HEK293 (cell line): ENCODE measurements around the gene MASP1.

Experiments used
- CTCF ChIA-PET: fragments of 350-600 bp; formaldehyde crosslinking; extraction: SDS; loops from one replicate; lab custom pipeline; 2021; ENCODE audit warnings: antibody characterized with exemption; lab: Yijun Ruan, JAX
- POLR2A ChIA-PET: fragments of 300-600 bp; formaldehyde crosslinking; extraction: SDS; loops from one replicate; lab custom pipeline; 2020; ENCODE audit warnings: antibody characterized with exemption, inconsistent platforms; lab: Yijun Ruan, JAX
- H3K27ac ChIP-seq: fragments of 200-500 bp; sonication (Bioruptor generic); 2 replicates; pipeline ENCODE4 v1.5.1; 2014; ENCODE audit warnings: low read depth, low read length, control low read depth, inconsistent platforms; ENCODE audit errors: extremely low read depth
- H3K36me3 ChIP-seq, 2 experiments: fragments of 200-500 bp in 1 of 2; sonication (Bioruptor generic) in 1 of 2; 1 replicate in 1 of 2; 2 replicates in 1 of 2; pipeline ENCODE4 v1.5.1; 2014 to 2017; ENCODE audit warnings: inconsistent platforms in 2 of 2, low read length in 2 of 2; ENCODE audit not compliant: control insufficient read depth in 2 of 2, insufficient read depth in 1 of 2
- H3K4me1 ChIP-seq: fragments of 200-500 bp; sonication (Bioruptor generic); 2 replicates; pipeline ENCODE4 v1.5.1; 2014; ENCODE audit warnings: mild to moderate bottlenecking, low read length, inconsistent platforms; ENCODE audit not compliant: control insufficient read depth, insufficient read depth
- H3K4me3 ChIP-seq: 2 replicates; pipeline ENCODE4 v1.5.1; 2011; ENCODE audit warnings: low read depth, mild to moderate bottlenecking, control low read depth, low read length, moderate library complexity
- H3K9me3 ChIP-seq: fragments of 200-500 bp; sonication (Bioruptor generic); 2 replicates; pipeline ENCODE4 v1.5.1; 2014; ENCODE audit warnings: low read depth, low read length, inconsistent platforms; ENCODE audit not compliant: control insufficient read depth, insufficient read depth
- ATF2 ChIP-seq: fragments of 450-650 bp; formaldehyde crosslinking; IDR thresholded peaks from 2 replicates; pipeline ENCODE4 v1.5.1; 2016; ENCODE audit warnings: missing biosample characterization, missing genetic modification characterization, low read depth
- BCL11A ChIP-seq: fragments of 450-650 bp; formaldehyde crosslinking; IDR thresholded peaks from 2 replicates; pipeline ENCODE4 v1.5.1; 2016; ENCODE audit warnings: low read depth, missing biosample characterization, missing genetic modification characterization
- EGR2 ChIP-seq: fragments of 450-650 bp; formaldehyde crosslinking; IDR thresholded peaks from 2 replicates; pipeline ENCODE4 v1.5.1; 2016; ENCODE audit warnings: low read depth, missing biosample characterization, missing genetic modification characterization
- IKZF3 ChIP-seq: fragments of 450-650 bp; IDR thresholded peaks from 2 replicates; pipeline ENCODE4 v1.5.0; 2018; ENCODE audit warnings: missing biosample characterization, mild to moderate bottlenecking, missing genetic modification characterization, moderate library complexity
- INSM2 ChIP-seq: fragments of 450-650 bp; formaldehyde crosslinking; IDR thresholded peaks from 2 replicates; pipeline ENCODE4 v1.5.1; 2016; ENCODE audit warnings: missing biosample characterization, missing genetic modification characterization
- MEIS1 ChIP-seq: sonication (generic); formaldehyde crosslinking; IDR thresholded peaks from 2 replicates; pipeline ENCODE4 v1.8.1; 2022; ENCODE audit warnings: missing genetic modification reagents, mild to moderate bottlenecking, borderline replicate concordance
- OSR2 ChIP-seq: fragments of 450-650 bp; formaldehyde crosslinking; IDR thresholded peaks from 2 replicates; pipeline ENCODE4 v1.5.1; 2016; ENCODE audit warnings: missing biosample characterization, missing genetic modification characterization
- PRDM1 ChIP-seq: fragments of 450-650 bp; formaldehyde crosslinking; IDR thresholded peaks from 2 replicates; pipeline ENCODE4; 2016; ENCODE audit warnings: missing biosample characterization, missing genetic modification characterization
- PRDM4 ChIP-seq: fragments of 450-650 bp; formaldehyde crosslinking; IDR thresholded peaks from 2 replicates; pipeline ENCODE4 v1.5.1; 2017; ENCODE audit warnings: missing biosample characterization, missing genetic modification characterization
- PRDM6 ChIP-seq: fragments of 450-650 bp; formaldehyde crosslinking; IDR thresholded peaks from 2 replicates; pipeline ENCODE4 v1.5.1; 2017; ENCODE audit warnings: missing biosample characterization, missing genetic modification characterization
- SP7 ChIP-seq: fragments of 450-650 bp; formaldehyde crosslinking; IDR thresholded peaks from 2 replicates; pipeline ENCODE4 v1.5.1; 2016; ENCODE audit warnings: missing biosample characterization, missing genetic modification characterization
- TCF7L2 ChIP-seq: IDR thresholded peaks from 2 replicates; pipeline ENCODE4 v1.6.1; 2011; ENCODE audit warnings: low read depth, mild to moderate bottlenecking, inconsistent platforms, low read length, moderate library complexity, borderline replicate concordance
- TRIM28 ChIP-seq: IDR thresholded peaks from 2 replicates; pipeline ENCODE4 v1.6.1; 2011; ENCODE audit warnings: low read length, control low read depth, borderline replicate concordance
- ZBTB20 ChIP-seq: fragments of 450-650 bp; formaldehyde crosslinking; IDR thresholded peaks from 2 replicates; pipeline ENCODE4 v1.5.1; 2016; ENCODE audit warnings: missing biosample characterization, missing genetic modification characterization
- ZEB2 ChIP-seq: fragments of 450-650 bp; formaldehyde crosslinking; IDR thresholded peaks from 2 replicates; pipeline ENCODE4 v1.5.1; 2016; ENCODE audit warnings: missing biosample characterization, missing genetic modification characterization
- ZFHX2 ChIP-seq: fragments of 450-650 bp; formaldehyde crosslinking; conservative IDR thresholded peaks from 2 replicates; pipeline ENCODE4 v1.5.1; 2016; ENCODE audit warnings: missing biosample characterization, missing genetic modification characterization
- ZFP69B ChIP-seq: fragments of 450-650 bp; formaldehyde crosslinking; IDR thresholded peaks from 2 replicates; pipeline ENCODE4 v1.5.1; 2016; ENCODE audit warnings: missing biosample characterization, missing genetic modification characterization
- ZNF18 ChIP-seq: fragments of 450-650 bp; formaldehyde crosslinking; IDR thresholded peaks from 2 replicates; pipeline ENCODE4 v1.5.1; 2016; ENCODE audit warnings: missing biosample characterization, missing genetic modification characterization
- ZNF184 ChIP-seq: fragments of 450-650 bp; IDR thresholded peaks from 2 replicates; pipeline ENCODE4 v1.5.1; 2018; ENCODE audit warnings: missing biosample characterization, mild to moderate bottlenecking, missing genetic modification characterization
- ZNF24 ChIP-seq: fragments of 450-650 bp; formaldehyde crosslinking; IDR thresholded peaks from 2 replicates; pipeline ENCODE4 v1.5.1; 2016; ENCODE audit warnings: missing biosample characterization, missing genetic modification characterization
- ZNF292 ChIP-seq: fragments of 450-650 bp; formaldehyde crosslinking; IDR thresholded peaks from 2 replicates; pipeline ENCODE4 v1.5.1; 2016; ENCODE audit warnings: low read depth, missing biosample characterization, missing genetic modification characterization, borderline replicate concordance
- ZNF324 ChIP-seq: fragments of 450-650 bp; formaldehyde crosslinking; IDR thresholded peaks from 2 replicates; pipeline ENCODE4 v1.5.1; 2016; ENCODE audit warnings: missing biosample characterization, missing genetic modification characterization
- ZNF433 ChIP-seq: fragments of 450-650 bp; formaldehyde crosslinking; IDR thresholded peaks from 2 replicates; pipeline ENCODE4 v1.5.1; 2016; ENCODE audit warnings: missing biosample characterization, missing genetic modification characterization, low read depth
- ZNF558 ChIP-seq: fragments of 450-650 bp; formaldehyde crosslinking; IDR thresholded peaks from 2 replicates; pipeline ENCODE4 v1.5.1; 2016; ENCODE audit warnings: missing biosample characterization, missing genetic modification characterization
- ZNF561 ChIP-seq: fragments of 450-650 bp; IDR thresholded peaks from 2 replicates; pipeline ENCODE4 v1.5.1; 2018; ENCODE audit warnings: missing biosample characterization, missing genetic modification characterization, borderline replicate concordance
- ZNF830 ChIP-seq: fragments of 450-650 bp; IDR thresholded peaks from 2 replicates; pipeline ENCODE4 v1.5.0; 2018; ENCODE audit warnings: missing biosample characterization, missing genetic modification characterization, low read depth, mild to moderate bottlenecking, moderate library complexity
- ZNF837 ChIP-seq: fragments of 450-650 bp; formaldehyde crosslinking; IDR thresholded peaks from 2 replicates; pipeline ENCODE4 v1.5.1; 2016; ENCODE audit warnings: missing biosample characterization, missing genetic modification characterization
- ZNF843 ChIP-seq: fragments of 450-650 bp; formaldehyde crosslinking; IDR thresholded peaks from 2 replicates; pipeline ENCODE4 v1.5.1; 2016; ENCODE audit warnings: missing biosample characterization, missing genetic modification characterization
- TF ChIP-seq, protein P1 (sequence below): fragments of 450-650 bp; formaldehyde crosslinking; IDR thresholded peaks from 2 replicates; pipeline ENCODE4 v1.5.1; 2017; ENCODE audit warnings: missing biosample characterization, missing genetic modification characterization

Gene MASP1

DNA sequence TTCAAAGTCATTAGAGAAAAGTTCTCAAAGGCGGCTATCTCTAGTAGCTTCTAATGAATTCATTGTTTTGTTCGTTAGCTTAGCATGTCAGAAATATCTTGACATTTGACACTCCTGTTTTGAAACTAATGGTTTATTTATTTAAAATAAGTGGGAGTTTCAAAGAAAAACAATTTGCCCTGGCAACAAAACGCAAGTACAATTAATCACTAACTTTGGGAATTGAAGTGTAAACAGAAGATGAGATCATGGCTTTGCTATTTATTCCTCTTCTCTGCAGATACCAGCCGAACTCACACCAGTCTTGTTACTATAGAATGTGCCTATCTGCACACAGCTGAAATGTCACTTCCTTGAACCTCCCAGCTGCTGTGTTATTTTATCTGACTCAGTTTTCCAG, 27.5 kb downstream of the MASP1 start (continued):
- peak; percentile 53; the same call in 1 of the 2 replicates for TF ChIP-seq ATF2
- TF ChIP-seq ZNF433 (tag by site-specific recombination): no peak
- TF ChIP-seq ZEB2 (tag by site-specific recombination): peak; percentile 85
- TF ChIP-seq ZNF843 (tag by site-specific recombination): peak; percentile 73
- 0 out of 2 replicates have a peak, but pooled peaks have one; percentile 35 for TF ChIP-seq BCL11A (tag by site-specific recombination)
- 0 out of 2 replicates have a peak, but pooled peaks have one; percentile 22 for TF ChIP-seq PRDM4 (tag by site-specific recombination)
- TF ChIP-seq ZNF558 (tag by site-specific recombination): no peak
- TF ChIP-seq TRIM28: 0 out of 2 replicates have a peak, but pooled peaks have one; percentile 22
- peak; percentile 61 for TF ChIP-seq SP7 (tag by site-specific recombination)
- TF ChIP-seq INSM2 (tag by site-specific recombination): peak; percentile 75
- peak; percentile 54; the same call in 1 of the 2 replicates for TF ChIP-seq ZNF18
- TF ChIP-seq ZFHX2 (tag by site-specific recombination): 0 out of 2 replicates have a peak, but pooled peaks have one; percentile 10
- TF ChIP-seq PRDM6: peak; percentile 89
- TF ChIP-seq ZNF184 (tag by site-specific recombination): 0 out of 2 replicates have a peak, but pooled peaks have one; percentile 32
- peak; percentile 41; the same call in 1 of the 2 replicates for TF ChIP-seq PRDM1
- no peak for TF ChIP-seq EGR2 (tag by site-specific recombination)
- TF ChIP-seq IKZF3 (tag by site-specific recombination): peak; percentile 84
- 0 out of 2 replicates have a peak, but pooled peaks have one; percentile 36 for TF ChIP-seq ZNF24
- TF ChIP-seq TCF7L2: peak; percentile 79; the same call in 1 of the 2 replicates

DNA sequence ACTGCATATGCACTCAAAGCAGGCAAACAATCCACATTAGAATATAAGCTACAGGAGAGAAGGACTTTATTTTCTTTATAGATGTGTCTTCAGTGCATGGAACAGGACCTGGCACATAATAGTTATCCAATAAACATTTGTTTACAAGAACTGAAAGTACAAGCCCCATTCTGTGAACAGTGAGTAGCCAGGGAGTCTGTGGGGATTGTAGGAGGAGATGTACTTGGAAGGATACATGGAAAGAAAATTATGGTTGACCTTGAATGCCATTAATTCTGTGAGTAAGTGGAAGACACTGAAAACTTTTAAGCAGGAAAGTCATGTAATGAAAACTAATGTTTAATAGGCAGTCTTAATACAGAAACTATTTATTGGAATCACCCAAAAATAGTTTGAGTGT, 28.3 kb downstream of the MASP1 start:
- ChIA-PET CTCF (interaction anchor here (0.6 to 2.5 kb wide), 4 partner anchors 32 to 416 kb away, joined by 3 to 13 read pairs (median 4); no protein-coding TSS in a partner anchor), POLR2A (no interaction called here)
- no peak overlapping the region for H3K4me3 ChIP-seq
- TF ChIP-seq, protein P1, sequence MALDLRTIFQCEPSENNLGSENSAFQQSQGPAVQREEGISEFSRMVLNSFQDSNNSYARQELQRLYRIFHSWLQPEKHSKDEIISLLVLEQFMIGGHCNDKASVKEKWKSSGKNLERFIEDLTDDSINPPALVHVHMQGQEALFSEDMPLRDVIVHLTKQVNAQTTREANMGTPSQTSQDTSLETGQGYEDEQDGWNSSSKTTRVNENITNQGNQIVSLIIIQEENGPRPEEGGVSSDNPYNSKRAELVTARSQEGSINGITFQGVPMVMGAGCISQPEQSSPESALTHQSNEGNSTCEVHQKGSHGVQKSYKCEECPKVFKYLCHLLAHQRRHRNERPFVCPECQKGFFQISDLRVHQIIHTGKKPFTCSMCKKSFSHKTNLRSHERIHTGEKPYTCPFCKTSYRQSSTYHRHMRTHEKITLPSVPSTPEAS: no peak
- TF ChIP-seq ZFP69B (tag by site-specific recombination): no peak
- no peak for TF ChIP-seq ZBTB20 (tag by site-specific recombination)
- no peak for TF ChIP-seq ZNF292 (tag by site-specific recombination)
- TF ChIP-seq ZNF324 (tag by site-specific recombination): no peak
- TF ChIP-seq MEIS1: no peak
- TF ChIP-seq ZNF561 (tag by site-specific recombination): no peak
- no peak for TF ChIP-seq ZNF837
- TF ChIP-seq ZNF830 (tag by site-specific recombination): no peak
- no peak for TF ChIP-seq OSR2 (tag by site-specific recombination)

More for the DNA sequence above, 28.3 kb downstream of the MASP1 start:
- Histone ChIP-seq H3K9me3 (no peaks in the 10 kb centered on the region), H3K27ac (no peak overlapping the region), H3K4me1 (peaks cover 3% of the 10 kb centered on the region), H3K36me3 (no peaks in the 10 kb centered on the region)
